PC-3 (cell line): Measurements from ENCODE around the gene B3GNT8.

ENCODE experiments used
- EZH2 ChIP-seq: fragments of 300-600 bp; sonication (generic); IDR thresholded peaks from one replicate; pipeline ENCODE4 v1.6.1; 2017; ENCODE audit warnings: antibody characterized with exemption, mild to moderate bottlenecking, low read length; ENCODE audit not compliant: unreplicated experiment
- EZH2phosphoT487 ChIP-seq: fragments of 300-600 bp; sonication (generic); IDR thresholded peaks from 2 replicates; pipeline ENCODE4 v1.6.1; 2018; ENCODE audit warnings: mild to moderate bottlenecking, antibody characterized with exemption, low read length, borderline replicate concordance
- TF ChIP-seq, protein P1 (sequence below): fragments of 300-600 bp; sonication (generic); conservative IDR thresholded peaks from 2 replicates; pipeline ENCODE4 v1.5.1; 2017; ENCODE audit warnings: antibody characterized with exemption, low read depth, mild to moderate bottlenecking, low read length

DNA sequence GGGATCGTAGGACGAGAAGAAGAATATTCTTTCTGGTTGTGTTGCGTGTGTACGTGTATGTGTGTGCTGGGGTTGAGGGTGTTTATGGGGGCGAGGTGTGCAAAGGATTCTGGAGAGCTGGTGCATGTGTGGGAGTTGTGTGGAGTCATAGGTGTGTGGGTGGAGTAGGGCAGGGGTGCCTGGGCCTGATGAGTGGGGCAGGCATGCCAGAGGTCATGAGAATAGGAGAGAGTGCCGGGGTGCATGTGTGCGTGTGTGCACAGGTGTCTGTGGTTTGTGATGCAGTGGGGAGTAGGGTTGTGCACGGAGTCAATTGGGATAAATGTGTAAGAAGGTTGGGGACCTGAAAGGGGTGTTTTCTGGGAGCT is 50.2 kb downstream of the B3GNT8 start:
- TF ChIP-seq, protein P1, sequence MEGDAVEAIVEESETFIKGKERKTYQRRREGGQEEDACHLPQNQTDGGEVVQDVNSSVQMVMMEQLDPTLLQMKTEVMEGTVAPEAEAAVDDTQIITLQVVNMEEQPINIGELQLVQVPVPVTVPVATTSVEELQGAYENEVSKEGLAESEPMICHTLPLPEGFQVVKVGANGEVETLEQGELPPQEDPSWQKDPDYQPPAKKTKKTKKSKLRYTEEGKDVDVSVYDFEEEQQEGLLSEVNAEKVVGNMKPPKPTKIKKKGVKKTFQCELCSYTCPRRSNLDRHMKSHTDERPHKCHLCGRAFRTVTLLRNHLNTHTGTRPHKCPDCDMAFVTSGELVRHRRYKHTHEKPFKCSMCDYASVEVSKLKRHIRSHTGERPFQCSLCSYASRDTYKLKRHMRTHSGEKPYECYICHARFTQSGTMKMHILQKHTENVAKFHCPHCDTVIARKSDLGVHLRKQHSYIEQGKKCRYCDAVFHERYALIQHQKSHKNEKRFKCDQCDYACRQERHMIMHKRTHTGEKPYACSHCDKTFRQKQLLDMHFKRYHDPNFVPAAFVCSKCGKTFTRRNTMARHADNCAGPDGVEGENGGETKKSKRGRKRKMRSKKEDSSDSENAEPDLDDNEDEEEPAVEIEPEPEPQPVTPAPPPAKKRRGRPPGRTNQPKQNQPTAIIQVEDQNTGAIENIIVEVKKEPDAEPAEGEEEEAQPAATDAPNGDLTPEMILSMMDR = no peak
- TF ChIP-seq EZH2phosphoT487 (no peak), EZH2 (no peak)
